ENCODE results near the gene SLAMF7.
"Not testable (repeated sequence)": the region's sequence is repeated elsewhere in the genome, so short reads cannot be mapped to it uniquely, and the experiment has no call there.

The SLAMF7 gene, protein sequence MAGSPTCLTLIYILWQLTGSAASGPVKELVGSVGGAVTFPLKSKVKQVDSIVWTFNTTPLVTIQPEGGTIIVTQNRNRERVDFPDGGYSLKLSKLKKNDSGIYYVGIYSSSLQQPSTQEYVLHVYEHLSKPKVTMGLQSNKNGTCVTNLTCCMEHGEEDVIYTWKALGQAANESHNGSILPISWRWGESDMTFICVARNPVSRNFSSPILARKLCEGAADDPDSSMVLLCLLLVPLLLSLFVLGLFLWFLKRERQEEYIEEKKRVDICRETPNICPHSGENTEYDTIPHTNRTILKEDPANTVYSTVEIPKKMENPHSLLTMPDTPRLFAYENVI

DNA sequence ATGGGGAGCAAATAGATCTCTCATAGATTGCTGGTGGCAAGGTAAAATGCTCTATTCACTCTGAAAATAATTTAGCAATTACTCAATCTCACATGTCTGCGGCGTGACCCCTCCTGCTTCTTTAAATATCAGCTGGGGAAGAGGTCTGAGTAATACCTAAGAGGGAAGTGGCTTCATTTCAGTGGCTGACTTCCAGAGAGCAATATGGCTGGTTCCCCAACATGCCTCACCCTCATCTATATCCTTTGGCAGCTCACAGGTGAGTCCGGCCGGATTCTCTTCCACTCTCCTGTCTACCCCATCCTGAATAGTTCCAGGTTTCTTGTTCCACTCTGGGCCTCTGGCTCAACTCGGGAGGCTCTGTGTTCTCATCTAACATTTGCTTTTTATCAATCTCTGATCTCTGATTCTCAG, at the start of gene SLAMF7:
Gene SLAMF7, plus strand, starts transcription at position 150 of the 414 bp plus-strand sequence. Its CDS starts 55 bp downstream, at position 205.
- no peak for DNase-seq

DNA sequence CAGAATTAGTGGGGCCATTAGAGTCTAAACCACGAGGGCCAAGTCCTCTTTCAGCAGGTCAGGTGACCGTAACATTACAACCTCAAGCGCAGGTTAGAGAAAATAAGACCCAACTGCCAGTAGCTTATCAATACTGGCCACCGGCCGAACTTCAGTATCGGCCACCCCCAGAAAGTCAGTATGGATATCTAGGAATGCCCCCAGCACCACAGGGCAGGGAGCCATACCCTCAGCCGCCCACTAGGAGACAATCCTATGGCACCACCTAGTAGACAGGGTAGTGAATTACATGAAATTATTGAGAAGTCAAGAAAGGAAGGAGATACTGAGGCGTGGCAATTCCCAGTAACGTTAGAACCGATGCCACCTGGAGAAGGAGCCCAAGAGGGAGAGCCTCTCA, 46.7 kb upstream of the SLAMF7 start:
- not testable (repeated sequence) for DNase-seq

DNA sequence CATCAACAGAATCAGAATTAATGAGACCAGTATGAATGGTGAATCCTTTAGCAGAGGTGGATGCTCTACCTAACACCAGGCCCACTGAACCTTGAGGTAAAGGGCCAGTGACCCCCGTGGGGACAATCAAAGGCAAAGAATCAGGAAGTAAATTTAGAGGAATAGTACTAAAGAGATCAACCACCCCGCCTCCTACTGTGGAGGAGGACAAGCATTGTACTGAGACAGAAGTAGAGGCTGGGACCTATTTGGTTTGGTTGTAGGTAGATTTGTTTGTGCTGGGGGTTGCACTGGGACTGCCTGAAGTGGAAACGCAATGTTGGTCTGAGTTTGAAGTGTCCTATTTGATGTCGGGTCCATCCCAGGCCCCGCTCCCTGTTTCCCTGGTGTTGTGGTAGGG, 36.9 kb upstream of the SLAMF7 start:
- no peak for DNase-seq

DNA sequence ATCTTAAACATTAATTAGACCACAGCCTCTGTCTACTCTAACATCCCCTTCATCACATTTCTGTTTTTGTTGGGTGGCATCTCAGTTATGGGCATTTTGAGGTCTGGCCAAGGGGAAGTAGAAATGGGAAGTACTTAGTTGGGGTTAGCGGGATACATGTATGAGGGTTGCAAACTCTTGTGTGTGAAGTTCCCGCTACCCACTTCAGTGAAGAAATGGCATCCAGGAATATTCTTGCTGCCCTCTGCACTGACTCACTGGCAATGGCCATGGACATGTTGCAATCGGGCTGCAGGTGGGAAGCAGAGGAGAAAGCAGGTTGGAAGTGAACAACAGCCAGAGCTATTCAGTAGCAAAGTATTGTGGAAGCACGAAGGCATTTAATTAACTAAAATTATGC, 34.8 kb upstream of the SLAMF7 start:
- no peak for DNase-seq

DNA sequence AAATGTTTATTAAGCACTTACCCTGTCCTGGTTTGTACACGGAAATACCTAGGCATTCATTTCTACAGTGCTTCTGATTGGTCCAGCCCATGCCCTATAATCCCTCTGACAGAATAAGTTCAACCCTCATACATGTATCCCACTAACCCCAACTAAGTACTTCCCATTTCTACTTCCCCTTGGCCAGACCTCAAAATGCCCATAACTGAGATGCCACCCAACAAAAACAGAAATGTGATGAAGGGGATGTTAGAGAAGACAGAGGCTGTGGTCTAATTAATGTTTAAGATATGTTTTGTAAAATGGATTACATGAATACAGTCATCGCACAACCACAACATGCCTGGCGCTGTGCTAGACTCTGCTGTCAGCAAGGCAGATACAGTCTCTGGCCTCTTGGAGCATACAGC, 33.8 kb upstream of the SLAMF7 start:
- not testable (repeated sequence) for DNase-seq

DNA sequence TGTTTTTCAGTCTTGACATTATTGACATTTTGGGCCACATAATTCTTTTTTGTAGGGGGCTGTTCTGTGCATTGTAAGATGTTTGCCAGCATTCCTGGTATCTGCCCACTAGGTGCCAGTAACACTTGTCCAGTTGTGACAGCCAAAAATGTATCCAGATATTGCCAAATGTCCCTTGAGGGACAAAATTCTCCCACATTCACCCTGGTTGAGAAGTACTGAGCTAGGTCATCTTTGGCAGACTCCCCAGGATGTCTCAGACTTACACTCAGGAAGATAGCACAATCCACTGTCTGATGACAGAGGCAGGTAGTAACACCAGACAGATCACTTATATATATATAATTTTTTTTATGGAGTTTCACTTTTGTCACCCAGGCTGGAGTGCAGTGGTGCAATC, 33.3 kb upstream of the SLAMF7 start:
- no peak for DNase-seq

DNA sequence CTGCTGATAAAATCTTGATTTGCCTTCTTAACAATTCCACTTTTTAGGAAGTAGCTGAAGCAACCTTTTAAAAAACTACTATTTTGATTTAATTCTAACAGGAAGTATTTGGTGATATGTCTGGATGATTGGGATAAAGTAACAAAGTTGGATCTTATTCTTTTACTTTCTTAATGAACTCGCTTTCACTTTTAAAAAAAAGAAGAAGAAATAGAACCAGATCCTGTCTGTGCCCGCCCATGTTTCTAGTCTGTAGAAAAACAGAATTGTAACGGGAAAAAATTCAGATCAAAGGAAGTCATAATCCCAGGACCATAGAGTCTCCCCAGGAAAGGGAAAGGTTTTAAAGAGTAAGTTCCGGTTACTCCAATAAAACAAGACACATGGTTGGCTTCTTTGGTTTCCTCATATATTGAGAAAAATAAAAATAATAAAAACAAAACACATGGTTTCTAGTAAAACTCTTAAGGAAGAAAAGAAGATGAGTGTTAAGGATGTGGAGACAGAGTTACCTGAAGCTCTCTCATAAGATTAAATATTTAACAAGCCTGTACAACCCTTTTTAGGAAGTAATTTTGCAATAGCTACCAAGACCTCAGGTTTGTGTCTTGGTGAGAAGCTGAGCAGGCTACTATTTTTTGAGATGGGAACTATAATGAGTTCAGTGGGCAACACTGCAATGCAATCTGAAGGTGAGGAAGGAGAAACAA, 32.4 kb upstream of the SLAMF7 start:
- no peak for DNase-seq

DNA sequence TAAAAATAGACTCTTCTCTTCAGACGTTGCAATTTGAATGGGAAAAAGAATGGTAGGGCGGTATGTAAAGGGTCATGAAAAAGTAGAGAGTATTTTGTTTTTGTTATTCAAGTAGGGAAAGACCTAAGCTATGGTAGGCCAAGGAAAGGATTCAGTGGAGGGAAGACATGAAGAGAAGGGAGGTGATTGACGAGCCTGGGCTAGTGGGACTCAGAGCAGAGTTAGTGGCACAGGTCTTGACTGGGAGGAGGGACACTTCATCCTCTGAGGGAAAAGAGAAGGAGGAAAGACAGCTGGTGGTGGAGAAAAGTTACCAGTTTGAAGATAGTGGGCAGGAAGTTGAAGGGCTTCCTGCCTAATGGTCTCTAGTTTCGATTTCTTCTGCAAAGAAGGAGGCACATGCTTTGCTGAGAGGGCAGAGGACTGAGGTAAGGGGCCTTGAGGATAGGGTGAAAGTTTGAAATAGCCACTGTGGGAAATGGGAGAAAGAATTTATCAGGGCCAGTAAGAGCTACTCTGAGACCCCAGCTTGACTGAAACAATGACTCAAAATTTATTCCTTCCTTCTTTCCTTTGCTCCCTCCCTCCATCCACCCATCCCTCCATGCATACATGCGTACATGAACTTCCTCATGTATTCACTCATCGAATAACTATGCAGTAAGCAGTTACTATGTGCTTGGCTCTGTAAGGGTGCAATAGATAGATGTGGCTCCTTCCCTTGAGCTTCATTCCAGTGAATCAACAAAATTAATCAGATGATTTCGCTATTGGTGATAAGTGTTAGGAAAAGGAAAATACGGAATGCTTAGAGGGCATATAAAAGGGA, 31.6 kb upstream of the SLAMF7 start:
- no peak for DNase-seq

DNA sequence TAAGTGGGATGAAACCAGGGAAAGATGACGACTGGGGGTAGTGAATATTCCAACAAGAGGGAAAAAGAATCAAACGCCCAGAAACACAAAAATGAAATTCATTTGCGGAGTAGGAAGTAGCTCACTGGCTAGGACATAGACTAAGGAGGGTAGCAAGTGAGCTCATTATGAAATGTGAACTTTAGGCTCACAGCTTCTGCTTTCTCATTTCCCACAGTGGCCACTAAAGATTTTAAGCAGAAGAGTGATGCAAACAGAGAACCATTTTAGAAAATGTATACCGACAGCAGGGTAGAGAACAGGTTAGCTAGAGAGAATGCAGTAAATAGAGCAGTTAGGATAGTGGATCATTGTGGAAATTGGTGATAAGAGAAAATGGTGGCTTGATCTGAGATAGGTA, 30.9 kb upstream of the SLAMF7 start:
- DNase-seq = no peak

DNA sequence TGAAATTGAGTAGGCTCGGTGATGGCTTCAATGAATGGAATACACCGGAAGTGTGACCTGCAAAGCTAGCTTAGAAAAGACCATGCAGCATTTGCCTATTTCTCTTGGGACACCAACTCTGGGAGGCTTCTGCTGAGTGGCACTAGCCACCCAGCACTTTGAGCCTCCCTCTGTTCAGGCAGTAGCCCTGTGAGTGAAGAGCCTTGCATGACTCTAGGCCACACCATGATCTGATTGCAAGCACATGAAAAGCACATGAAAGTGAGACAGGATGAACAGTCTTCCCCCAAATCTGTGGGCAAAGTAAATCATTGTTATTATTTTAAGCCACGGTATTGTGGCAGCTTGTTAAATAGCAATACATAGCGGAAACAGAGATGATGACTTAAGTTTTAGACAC, 30.2 kb upstream of the SLAMF7 start:
- no peak for DNase-seq

DNA sequence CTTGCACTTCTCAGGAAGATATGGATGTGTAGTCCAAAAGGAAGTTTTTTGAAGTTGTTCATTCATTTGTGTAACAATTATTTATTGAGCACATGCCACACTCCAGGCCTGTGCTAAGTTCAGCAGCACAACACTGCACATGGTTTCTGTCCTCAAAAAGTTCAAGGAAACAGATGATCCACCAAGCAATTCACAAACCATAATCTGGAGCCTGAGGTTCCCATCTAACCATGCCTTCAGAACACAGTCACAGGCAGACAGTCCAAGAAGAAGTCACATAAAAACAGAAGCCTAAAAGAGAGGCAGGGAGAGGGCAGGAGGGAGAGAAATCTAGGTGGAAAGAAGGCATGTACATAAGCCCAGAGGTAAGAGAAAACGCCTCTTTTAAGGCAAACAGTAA, 29.3 kb upstream of the SLAMF7 start:
- DNase-seq = no peak

DNA sequence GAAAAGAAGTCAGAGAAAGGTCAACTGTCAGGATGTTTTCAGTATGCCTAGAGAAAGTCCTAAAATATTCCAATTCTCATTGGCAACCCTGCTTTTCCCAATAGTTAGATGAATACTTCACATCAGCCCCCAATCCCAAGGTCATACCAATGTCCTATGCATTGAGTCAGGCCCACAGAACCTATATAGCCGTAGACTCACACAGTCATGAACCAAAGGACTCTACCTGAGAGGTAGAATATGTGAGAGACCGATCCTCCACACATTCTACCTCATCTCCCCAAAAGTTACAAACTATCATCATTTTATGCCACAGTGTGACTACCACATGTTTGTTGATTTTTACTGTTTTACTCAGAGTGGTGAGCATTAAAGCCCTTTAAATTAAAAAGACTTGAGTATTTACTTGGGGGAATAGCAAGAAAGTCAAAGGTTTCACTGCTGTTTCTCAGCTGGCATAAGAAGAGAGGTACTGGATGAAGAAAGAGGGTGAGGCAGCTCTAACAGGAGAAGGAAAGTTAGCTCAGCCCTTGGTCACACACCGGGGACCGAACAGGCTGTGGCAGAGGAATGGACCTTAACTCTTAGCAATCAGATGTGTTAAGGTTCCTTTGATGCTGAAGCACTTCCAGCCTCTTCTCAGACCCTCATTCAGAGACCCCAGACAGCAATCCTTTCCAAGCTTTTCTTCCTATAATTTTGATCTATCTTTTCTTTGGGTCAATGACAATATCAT, 28.4 kb upstream of the SLAMF7 start:
- no peak for DNase-seq

DNA sequence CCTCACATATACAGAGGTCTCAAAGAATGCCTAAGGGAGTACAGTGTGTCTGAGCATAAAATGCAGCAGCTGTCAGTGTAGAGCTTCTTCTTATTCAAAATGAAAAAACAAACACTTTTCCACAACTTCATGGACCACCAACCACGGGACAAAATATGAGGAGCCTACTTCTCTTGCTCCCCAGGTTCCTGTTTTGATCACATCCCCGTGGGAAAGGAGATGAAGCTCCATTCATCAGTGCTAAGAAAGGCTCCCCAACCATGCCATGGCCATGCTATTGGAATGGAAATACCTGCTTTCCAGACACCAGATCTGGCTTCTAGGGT, 27.8 kb upstream of the SLAMF7 start:
- DNase-seq = no peak

DNA sequence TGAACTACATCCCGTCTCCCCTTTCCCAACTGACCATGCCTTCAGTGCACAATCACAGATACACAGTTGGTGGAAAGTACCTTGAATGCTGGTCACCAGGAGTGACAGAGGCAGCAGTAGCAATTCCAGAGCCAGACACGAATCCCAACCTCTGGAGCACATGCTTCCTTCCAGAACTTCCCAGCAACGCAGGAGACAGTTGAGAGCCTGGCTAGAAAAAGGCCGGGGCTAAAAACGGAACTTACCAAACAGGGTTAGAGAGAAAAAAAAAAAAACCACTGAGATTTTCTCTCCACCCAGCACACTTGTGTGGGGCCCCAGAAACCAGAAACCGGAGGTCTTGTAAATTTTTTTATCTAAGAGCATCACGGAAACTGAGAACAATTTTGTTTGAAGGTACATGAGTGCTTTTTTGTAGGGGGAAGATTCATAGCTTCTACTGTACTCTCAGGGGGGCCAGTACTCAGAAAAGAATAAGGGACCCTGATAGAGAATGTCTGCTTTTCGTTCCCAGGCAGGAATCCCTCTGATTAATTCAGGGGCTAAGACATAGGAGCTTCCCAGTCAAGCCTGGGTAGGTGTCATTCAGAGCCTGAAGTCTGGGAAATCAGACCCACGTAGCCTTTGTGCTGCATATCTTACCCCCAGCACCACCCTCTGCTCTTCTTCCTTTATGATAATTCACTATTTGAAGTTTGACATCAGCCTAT, 27.3 kb upstream of the SLAMF7 start, which contains the start of gene CD48:
Gene CD48, minus strand, starts transcription at position 221 of the 710 bp plus-strand sequence. Its CDS starts 59 bp downstream, at position 162.
- no peak for DNase-seq

DNA sequence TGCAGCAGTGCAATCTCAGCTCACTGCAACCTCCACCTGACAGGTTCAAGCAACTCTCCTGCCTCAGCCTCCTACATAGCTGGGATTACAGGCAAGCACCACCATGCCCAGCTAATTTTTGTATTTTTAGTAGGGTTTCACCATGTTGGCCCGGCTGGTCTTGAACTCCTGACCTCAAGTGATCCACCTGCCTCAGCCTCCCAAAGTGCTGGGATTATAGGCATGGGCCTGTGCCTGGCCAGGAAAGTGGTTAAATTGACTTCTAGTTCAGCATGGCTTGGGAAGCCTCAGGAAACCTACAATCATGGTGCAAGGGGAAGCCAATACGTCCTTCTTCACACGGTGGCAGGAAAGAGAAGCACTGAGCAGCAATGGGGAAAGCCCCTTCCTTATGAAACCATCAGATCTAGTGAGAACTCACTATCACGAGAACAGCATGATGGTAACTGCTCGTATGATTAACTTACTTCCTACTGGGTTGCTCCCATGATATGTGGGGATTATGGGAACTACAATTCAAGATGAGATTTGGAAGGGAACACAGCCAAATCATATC, 26.4 kb upstream of the SLAMF7 start:
- not testable (repeated sequence) for DNase-seq

DNA sequence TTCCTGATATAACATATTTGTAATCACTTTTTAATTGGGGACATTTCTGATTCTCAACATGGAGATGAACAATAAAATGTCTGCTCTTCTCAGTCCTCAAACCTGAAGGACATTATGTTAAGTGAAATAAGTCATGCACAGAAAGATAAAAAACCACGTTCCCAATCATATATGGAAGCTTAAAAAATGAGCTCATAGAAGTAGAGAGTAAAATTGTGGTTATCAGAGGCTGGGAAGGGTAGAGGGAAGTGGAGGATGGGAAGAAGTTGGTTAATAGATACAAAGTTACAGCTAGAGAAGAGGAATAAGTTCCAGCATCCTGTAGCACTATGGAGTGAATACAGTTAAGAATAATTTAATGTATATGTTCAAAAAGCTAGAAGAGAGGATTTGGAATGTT, 25.9 kb upstream of the SLAMF7 start:
- DNase-seq = no peak

DNA sequence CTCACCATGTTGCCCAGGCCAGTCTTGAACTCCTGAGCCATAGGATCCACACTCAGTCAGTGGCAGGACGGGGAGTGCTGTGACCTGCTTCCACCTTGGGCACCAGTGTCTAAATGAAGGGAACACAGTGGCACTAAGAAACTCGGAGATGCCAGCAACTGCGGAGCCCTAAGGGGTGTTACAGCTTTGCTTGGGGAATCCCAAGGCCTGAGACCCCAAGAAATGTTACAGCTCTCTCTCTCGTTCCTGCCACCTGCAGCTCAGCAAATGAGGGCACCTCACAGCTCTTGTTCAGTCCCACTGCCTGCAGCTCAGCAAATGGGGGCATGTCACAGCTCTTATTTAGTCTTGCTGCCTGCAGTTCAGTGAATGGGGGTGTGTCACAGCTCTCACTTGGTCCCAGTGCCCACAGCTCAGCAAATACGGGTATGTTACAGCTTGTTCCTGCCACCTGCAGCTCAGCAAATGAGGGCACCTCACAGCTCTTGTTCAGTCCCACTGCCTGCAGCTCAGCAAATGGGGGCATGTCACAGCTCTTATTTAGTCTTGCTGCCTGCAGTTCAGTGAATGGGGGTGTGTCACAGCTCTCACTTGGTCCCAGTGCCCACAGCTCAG, 24.9 kb upstream of the SLAMF7 start:
- not testable (repeated sequence) for DNase-seq

DNA sequence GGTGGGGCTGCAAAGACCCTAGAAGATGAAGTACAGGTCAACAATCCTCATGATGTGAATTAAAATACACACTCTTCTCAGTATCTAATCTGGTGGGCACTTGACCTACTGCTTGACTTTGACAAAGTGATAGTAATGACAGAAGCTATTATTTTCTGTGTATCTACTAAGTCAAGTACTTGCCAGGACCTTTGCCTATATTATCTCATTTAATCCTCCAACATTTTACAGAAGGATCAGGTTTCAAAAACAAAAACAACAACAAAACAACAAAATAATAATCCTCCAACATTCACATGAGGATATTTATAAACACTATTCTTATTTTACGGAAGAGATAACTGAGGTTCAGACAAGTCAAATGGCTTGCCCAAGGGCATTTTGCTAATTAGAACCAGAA, 23.0 kb upstream of the SLAMF7 start:
- DNase-seq = no peak

DNA sequence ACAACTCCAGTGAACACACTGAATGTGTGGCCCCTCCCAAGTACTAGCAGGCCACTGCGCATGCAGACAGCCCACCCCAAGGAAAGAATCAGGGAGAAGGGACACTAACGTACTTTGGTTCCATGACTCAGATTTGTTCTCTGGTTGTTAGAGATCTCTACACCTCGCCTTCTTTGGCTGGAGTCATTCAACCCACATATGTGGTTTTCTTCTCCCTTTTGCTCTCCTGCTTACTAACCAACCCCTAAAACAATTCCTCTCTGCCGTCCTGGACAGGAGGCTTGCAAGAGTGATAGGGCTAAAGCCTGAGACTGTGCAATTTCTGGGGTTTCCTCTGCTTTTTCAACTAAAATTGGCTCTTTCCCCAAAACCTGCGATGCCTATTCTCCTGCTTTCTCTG, 21.7 kb upstream of the SLAMF7 start:
- no peak for DNase-seq

DNA sequence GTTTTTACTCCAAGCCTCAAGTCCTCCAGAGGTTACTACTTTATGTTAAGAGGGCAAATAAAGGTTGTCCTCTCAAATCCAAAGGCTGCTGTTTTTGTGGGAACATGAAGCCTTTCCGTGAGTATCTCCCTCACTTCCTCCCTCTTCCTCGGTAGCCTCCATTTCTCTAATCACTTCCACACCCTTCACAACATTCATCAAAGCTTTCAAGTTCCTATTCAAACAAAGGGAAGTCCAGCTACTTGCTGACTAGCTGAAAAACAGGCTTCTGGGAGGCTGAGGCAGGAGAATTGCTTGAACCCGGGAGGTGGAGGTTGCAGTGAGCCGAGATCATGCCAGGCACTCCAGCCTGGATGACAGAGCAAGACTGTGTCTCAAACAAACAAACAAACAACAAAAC, 20.8 kb upstream of the SLAMF7 start:
- no peak for DNase-seq

DNA sequence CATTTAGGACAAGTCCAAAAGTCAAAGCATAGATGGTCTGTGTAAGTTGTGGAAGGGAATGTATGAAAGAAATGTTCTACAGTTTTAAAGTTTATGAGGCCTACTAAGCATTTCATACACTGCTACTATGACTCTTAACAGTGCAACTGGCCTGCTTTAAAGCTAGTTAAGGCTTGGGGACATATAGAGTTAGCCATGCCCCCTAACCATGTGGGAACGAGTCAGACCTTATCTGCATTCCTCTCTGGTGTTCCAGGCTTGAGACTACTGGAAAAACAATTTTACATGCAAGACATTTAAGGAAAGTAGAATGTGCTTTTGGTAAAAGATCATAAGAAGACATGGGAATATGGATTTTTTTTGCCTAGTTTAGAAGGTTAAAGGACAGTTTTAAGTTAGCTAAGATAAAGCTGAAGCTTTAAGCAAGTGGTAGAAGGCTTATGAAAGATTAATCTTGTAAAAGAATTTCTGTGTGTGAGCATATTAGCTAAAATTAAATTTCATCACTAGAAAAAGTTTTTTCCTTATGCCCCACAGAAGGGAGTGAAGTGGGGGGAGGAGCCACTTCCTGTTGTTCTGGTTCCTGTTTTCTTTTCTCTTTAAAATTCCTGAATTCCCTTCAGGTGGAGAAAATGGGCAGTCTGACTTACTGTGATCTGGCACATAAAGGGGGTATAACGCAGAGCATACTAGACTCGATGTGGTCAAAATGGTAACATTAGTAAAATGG, 18.5 kb upstream of the SLAMF7 start:
- DNase-seq = no peak
